NCI-H510A (cell line): ENCODE data around the gene RAB7A.
"Not testable (repeated sequence)": the region's sequence is repeated elsewhere in the genome, so short reads cannot be mapped to it uniquely, and the experiment has no call there.

ENCODE experiments used
- DNase-seq: peaks from one replicate; lab custom pipeline; 2025; lab: John Stamatoyannopoulos, UW

Gene RAB7A

DNA sequence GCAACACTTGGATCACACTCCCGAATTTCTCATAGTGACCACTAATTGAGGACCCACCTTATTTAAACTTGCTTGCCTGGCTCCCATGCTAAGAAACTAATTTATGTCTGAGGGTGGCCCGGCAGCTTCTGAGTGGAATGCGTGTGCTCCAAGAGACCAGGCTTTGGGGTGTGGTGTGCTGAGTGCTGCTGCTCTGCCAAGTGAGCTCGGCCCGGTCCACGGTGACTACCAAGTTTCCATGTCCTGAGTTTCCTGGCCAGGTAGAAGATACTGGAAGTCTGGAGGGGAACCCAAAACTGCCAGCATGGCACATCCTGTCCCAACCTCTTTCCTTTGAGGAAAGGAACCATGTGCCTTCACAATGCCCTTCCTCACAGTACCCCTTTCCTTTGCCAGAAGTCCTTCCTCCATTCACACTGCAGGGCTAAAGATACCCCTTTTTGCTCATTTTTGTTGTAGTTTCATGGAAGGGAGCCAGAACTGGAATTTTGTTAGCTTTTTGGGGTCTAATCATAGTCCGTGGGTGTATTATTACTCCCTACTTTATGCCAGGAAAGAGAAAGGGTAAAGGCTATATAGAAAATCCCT, 94.4 kb downstream of the RAB7A start:
- DNase-seq = no peak

DNA sequence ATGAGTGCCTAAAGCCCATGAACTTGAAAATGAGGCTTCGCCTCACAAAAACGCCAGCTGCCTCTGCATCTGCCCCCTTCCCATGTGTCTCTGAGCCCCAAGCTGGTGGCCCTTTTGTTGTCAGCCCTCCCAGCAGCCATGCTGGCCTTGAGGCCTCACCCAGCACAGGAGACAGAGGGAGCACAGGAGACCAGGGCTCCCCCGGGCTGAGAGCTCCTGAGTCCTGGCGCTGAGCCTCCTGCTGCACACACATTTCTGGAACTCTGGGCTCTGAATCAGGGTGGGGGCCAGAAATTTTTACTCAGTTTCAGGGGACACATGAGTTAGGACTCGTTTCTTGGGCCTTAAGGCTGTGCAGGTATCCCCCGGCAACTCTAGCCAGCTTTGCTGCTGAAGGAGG, 97.0 kb downstream of the RAB7A start:
- DNase-seq = no peak

DNA sequence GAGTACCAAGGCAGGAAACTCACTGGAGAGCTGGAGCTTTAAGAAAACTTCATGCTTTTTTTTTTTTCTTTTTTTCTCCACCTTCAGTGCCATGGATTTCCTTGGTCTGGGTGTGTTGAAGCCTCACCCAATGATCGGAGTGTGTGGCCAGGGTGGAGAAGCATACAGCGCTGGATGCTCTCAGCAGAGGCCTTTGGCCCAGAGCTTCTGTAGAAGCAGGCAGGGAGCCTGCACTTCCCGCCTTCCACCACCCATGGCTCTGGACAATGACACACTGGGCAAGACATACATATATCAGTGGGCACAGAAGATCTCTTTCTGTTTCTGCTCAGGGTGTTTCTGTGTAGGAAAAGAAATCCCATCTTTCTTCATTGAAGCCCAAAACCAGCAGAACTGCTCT, 97.6 kb downstream of the RAB7A start:
- no peak for DNase-seq

- no peak for DNase-seq
Measured at GRCh38 chr3:128824132-128824850, 98.3 kb downstream of the RAB7A start.

DNA sequence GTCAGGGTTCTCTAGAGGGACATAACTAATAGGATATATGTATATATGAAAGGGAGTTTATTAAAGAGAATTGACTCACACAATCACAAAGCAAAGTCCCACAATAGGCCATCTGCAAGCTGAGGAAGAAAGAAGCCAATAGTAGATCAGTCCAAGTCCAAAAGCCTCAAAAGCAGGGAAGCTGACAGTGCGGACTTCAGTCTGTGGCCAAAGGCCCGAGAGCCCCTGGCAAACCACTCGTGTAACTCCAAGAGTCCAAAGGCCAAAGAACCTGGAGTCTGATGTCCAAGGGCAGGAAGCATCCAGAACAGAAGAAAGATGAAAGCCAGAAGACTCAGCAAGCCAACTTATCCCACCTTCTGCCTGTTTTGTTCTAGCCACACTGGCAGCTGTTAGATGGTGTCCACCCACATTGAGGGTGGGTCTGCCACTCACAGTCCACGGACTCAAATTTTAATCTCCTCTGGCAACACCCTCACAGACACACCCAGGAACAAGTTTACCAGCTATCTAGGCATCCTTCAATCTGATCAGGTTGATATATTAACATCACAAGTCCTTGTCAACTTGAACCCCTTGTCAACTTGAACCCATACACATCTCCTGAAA, 99.2 kb downstream of the RAB7A start:
- DNase-seq = no peak

- DNase-seq = not testable (repeated sequence)
Measured at GRCh38 chr3:128829087-128829486, 103.1 kb downstream of the RAB7A start.

DNA sequence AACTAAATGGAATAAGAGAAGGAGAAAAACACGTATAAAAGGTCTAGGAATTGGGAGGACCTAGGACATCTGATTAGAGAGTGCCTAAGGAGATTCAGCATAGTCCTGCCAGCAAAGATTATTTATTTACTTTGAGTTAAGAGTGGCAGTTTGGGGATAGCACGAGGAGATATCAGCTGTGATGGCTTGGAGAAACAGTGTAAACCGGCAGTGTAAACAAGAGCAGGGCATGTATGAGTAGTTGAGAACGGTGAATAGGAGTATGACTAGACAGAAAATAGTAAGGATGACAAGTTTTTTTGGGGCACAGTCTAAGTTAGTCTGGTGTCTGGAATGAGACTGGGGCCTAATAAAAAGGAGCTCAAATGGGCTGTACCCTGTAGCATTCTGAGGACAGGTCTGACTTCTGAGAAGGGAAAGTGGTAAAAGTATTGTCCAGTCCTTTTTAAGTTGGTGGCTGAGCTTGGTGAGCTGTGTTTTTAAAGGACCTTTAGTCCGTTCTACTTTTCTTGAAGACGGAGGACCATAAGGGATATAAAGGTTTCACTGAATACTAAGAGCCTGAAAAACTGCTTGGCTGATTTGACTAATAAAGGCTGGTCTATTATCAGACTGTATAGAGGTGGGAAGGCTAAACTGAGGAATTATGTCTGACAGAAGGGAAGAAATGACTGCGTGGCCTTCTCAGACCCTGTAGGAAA, 104.1 kb downstream of the RAB7A start:
- DNase-seq = not testable (repeated sequence)

DNA sequence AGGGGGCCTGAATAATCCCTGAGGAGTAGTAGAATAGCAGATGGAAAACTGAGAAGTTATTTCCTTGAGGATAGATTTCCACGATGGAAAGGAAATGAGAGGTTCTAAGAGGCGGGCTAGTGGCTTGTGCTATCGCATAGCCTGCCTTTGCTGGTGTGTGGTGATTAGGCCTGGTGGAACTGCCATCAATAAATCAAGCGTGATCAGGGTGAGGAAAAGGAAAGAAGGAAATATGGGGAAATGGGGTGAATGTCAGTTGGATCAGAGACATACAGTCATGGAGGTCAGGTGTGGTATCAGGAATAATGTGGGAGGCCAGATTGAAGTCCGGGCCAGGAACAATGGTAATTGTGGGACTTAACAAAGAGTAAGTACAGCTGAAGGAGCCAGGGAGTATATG, 104.8 kb downstream of the RAB7A start:
- not testable (repeated sequence) for DNase-seq

DNA sequence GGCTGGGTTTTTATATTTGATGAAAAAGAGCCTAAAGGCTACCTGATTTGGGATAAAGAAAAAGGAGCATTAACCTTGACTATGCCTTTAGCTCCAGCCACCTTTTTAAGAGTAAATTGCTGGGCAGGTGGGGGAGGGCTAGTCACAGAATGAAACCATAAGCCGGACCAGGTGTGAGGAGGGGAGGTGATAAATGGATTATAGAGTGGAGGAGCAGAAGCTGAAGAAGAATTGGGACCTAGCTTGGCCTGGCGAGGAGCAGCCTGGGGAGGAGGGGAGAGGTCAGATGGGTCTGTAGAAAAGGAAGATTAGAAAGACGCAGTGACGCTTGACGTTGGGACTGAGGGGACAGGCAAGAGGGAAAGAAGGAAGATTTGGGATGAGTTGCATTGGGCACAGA, 107.0 kb downstream of the RAB7A start:
- not testable (repeated sequence) for DNase-seq

DNA sequence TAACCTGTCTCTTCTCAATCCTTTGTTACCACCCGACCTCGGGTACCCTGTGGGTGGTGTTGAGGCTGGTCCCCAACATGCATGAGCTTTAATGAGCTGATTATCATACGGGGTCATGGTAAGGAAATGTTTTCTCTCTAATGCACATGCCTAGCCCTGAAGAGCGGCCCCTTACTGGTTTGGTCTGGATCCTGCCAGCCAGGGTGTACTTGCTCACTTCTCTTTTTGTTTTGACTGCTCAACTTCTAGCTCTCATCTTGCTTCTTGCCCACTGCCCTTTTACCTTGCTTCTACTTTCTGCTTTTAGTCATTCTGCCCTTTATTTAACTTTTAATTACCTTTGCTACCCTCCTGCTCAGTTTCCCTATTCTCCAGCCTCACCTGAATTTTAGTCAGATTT, 109.1 kb downstream of the RAB7A start:
- DNase-seq = no peak

GRCh38 chr3:128841926-128842920, 116.2 kb downstream of the RAB7A start:
- DNase-seq = no peak

DNA sequence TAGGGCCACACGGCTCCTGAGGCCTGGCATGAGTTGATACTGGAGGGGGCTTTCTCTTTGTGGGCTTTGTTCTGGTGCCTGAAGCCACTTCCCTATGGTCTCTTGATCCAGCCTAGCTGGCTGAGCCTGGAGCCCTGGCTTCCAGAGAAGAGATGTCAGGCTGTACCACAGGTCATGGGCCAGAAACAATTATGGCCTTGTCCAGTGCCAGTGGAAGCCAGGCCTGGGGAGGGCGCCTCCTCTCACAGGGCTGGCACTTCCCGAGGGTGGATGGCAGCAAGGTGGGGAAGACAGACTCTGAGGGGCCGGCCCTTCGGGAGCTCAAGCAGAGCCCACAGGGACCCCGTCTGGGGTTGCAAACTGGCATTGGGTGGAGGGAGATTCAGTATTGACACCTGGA, 118.5 kb downstream of the RAB7A start:
- DNase-seq = no peak

DNA sequence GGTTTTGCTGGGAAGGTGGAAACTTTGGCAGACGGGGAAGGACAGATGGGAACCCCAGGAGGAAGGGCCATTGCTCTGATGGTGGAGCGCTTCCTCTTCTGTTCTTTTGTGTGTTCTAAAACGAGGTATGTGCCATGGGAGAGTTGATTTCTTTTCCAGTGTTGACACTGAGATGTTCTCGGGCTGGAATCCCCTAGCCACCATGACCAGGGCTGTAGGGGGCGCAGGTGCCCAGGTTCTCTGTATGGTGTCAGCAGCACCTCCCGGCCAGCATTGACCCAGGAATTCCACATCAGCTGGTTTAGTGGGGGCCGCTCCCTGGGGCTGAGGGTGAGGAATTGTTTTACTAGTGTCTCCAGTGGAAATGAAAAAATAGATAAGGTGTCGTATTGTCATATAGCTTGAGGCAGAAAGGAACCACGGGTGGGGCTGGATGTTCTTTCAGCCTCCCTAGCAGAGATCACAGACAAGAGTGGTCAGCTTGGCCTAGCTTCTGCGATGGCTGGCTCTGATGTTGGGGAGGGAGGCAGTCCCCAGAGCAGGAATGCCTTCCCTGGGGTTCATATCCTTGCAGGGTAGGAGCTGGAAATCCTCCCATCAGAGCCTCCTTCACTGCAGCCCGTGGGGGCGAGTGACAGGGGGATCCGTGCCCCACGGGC, 119.3 kb downstream of the RAB7A start:
- no peak for DNase-seq

DNA sequence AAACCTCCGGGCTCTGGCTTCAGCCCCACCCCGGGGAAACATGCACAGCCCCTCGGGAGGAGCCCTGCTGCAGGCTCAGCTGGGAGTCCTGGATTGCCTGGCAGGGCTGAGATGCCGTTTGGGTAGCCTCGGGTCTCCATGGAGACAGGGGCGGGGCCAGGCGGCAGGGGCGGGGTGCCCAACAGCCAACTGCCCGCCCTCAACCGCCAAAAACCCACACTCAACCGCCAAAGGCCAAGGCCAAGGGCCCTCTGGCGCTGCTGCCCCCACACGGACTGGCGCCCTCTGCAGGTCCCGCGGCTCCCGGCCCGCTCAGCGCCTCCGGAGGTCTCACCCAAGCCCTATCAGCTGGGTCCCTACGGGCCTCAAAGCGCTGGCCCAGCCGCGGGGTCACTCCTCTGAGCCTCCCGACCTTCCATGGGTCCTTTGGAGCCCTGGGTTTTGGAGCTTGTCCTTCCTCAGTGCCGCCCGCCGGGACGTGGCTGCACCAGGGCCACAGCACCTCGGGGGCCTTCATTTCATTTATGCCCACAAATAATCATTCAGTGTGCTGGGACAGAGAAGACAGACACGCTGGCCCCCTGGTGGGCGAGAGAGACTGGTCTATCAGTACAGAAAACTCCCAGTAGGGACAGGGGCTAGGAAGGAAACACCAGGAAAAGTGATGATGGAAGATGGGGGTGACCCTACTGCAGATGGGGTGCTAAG, 119.9 kb downstream of the RAB7A start:
- DNase-seq = no peak

GRCh38 chr3:128846486-128846891, 120.5 kb downstream of the RAB7A start:
- no peak for DNase-seq

DNA sequence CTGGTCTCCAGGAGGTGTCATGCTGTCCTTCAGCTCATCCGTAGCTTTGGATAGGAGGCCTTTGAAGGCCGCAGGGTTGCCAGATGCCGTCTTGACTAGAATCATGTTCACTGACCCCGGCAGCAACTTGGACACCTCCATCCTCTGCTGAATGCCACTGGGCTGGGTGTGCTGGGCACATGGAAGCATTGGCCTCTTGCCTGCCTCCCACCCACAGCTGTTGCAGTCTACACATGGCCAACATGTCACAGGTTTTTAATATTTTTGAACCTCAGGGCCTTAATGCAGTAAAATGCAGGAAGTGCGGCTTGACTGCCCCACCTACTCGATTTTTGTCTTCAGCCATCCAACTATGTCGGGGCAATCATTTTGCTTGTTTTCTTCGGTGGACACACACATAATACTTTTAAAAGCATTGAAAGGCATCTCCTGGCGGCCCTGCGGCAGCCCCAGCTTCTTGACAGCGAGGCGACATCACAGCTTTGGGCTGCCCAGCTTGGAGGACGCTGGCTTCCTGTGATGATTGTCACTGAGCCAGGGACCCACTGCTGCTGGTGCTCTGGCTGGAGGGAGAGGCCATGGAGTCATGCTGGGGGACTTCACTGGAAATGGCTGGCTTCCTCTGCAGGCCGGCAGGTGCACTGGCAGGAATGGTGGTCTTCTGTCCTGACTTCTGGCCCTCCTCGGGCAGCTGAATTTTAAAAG, 121.8 kb downstream of the RAB7A start:
- no peak for DNase-seq

GRCh38 chr3:128848936-128849335, 123.0 kb downstream of the RAB7A start:
- DNase-seq = no peak

- no peak for DNase-seq
Measured at GRCh38 chr3:128849911-128850455, 124.0 kb downstream of the RAB7A start.

- DNase-seq = no peak
Measured at GRCh38 chr3:128850544-128850943, 124.6 kb downstream of the RAB7A start.

GRCh38 chr3:128851601-128852000, 125.6 kb downstream of the RAB7A start:
- no peak for DNase-seq
